HepG2 (cell line): ENCODE data around the gene BRSK2. TPM values are rescaled to one million over a fixed set of nuclear protein-coding genes. Genes with fewer than 3 reads are reported as not detected.

Source experiments
- ATAC-seq: fragments of 200-7000 bp; cut with Tn5 transposase; 3 replicates; pipeline ENCODE4 v1.9.1; 2020; ENCODE audit warnings: mild to moderate bottlenecking, moderate library complexity
- BruUV-seq: library from RNA; stranded (reverse); fragments of 400-500 nt; replicated peaks from 2 replicates; lab custom pipeline; 2021; lab: Mats Ljungman, UMichigan
- CTCF ChIA-PET: fragments of 300-600 bp; formaldehyde crosslinking; extraction: SDS; loops from one replicate; lab custom pipeline; 2021; ENCODE audit warnings: low total read pairs, inconsistent platforms, low intra/inter-chr PET ratio; lab: Yijun Ruan, JAX
- POLR2A ChIA-PET: fragments of 350-600 bp; sonication (Branson Sonifier 250); formaldehyde crosslinking; loops from one replicate; lab custom pipeline; 2020; ENCODE audit warnings: antibody characterized with exemption, inconsistent platforms; lab: Yijun Ruan, JAX
- DNase-seq: peaks from one replicate; pipeline ENCODE4 v3.0.0-alpha.2; 2015; ENCODE audit warnings: low spot score
- FAIRE-seq: peaks from 3 replicates; lab custom pipeline; 2011; peaks lifted over from hg19 to GRCh38; lab: Jason Lieb, UNC
- H2AFZ ChIP-seq: one replicate; pipeline ENCODE4 v1.6.1; 2011; ENCODE audit warnings: low read length, inconsistent platforms
- H3K27ac ChIP-seq: fragments of 300-600 bp; 3 replicates; pipeline ENCODE4 v1.8.0; 2011; ENCODE audit warnings: mixed run types, mild to moderate bottlenecking, mixed read lengths, low read length, inconsistent platforms; ENCODE audit not compliant: insufficient read depth; ENCODE audit errors: extremely low read length
- H3K27me3 ChIP-seq, 2 experiments: fragments of 200-600 bp in 1 of 2; 2 replicates in 1 of 2; 3 replicates in 1 of 2; pipeline versions ENCODE4 v1.6.0 to v1.8.0; 2011; ENCODE audit warnings: low read length in 2 of 2, mild to moderate bottlenecking in 2 of 2, moderate library complexity in 2 of 2, inconsistent platforms in 1 of 2; ENCODE audit not compliant: insufficient read depth in 2 of 2, control insufficient read depth in 1 of 2
- H3K36me3 ChIP-seq, 2 experiments: fragments of 200-600 bp in 1 of 2; replicated peaks in 1 of 2; 2 replicates in 1 of 2; 3 replicates in 1 of 2; pipeline versions ENCODE4 v1.5.1 to v1.8.0; 2011; ENCODE audit warnings: low read length in 2 of 2, inconsistent platforms in 1 of 2; ENCODE audit not compliant: insufficient read depth in 2 of 2, control insufficient read depth in 1 of 2
- H3K4me1 ChIP-seq: 2 replicates; pipeline ENCODE4 v1.5.1; 2012; ENCODE audit warnings: low read length, inconsistent platforms; ENCODE audit not compliant: insufficient read depth
- H3K4me2 ChIP-seq: 2 replicates; pipeline ENCODE4 v1.6.0; 2011; ENCODE audit warnings: low read depth, low read length, inconsistent platforms
- H3K4me3 ChIP-seq, 3 experiments: fragments of 200-600 bp in 1 of 3; sonication (generic), shearing (Covaris generic) in 1 of 3; replicated peaks in 1 of 3; 2 replicates each; pipeline ENCODE4 v1.5.1; 2011 to 2016; ENCODE audit warnings: low read length in 3 of 3, inconsistent platforms in 2 of 3, low read depth in 2 of 3, mild to moderate bottlenecking in 2 of 3, control low read depth in 1 of 3, mixed read lengths in 1 of 3; ENCODE audit not compliant: insufficient read depth in 1 of 3
- H3K79me2 ChIP-seq: one replicate; pipeline ENCODE4 v1.6.1; 2011; ENCODE audit warnings: low read length, inconsistent platforms; ENCODE audit not compliant: insufficient read depth
- H3K9ac ChIP-seq: 2 replicates; pipeline ENCODE4 v1.6.0; 2011; ENCODE audit warnings: mild to moderate bottlenecking, low read depth, low read length, inconsistent platforms; ENCODE audit not compliant: insufficient read depth
- H3K9me3 ChIP-seq: 2 replicates; pipeline ENCODE4 v1.5.1; 2012; ENCODE audit warnings: mild to moderate bottlenecking, low read length
- H4K20me1 ChIP-seq: 2 replicates; pipeline ENCODE4 v1.6.0; 2011; ENCODE audit warnings: inconsistent platforms, mild to moderate bottlenecking, low read length, moderate library complexity; ENCODE audit not compliant: insufficient read depth
- CHD4 ChIP-seq: fragments of 200-600 bp; sonication (generic); IDR thresholded peaks from 2 replicates; pipeline ENCODE4 v1.7.0; 2017; ENCODE audit warnings: mild to moderate bottlenecking, low read length, borderline replicate concordance
- KLF13 ChIP-seq: sonication (generic); formaldehyde crosslinking; IDR thresholded peaks from 2 replicates; pipeline ENCODE4 v1.4.0; 2020; ENCODE audit warnings: mild to moderate bottlenecking, missing genetic modification reagents
- MAFF ChIP-seq: IDR thresholded peaks from 2 replicates; pipeline ENCODE4 v1.6.1; 2011; ENCODE audit warnings: low read depth, low read length, improper control_type of control experiment
- NFE2 ChIP-seq: sonication (generic); formaldehyde crosslinking; IDR thresholded peaks from 2 replicates; pipeline ENCODE4 v1.4.0; 2020; ENCODE audit warnings: missing genetic modification reagents
- SP4 ChIP-seq: sonication (generic); formaldehyde crosslinking; IDR thresholded peaks from 2 replicates; pipeline ENCODE4 v1.8.1; 2023; ENCODE audit warnings: mild to moderate bottlenecking, missing genetic modification reagents
- TAF1 ChIP-seq: sonication (generic); formaldehyde crosslinking; IDR thresholded peaks from 2 replicates; pipeline ENCODE4 v1.4.0; 2020; ENCODE audit warnings: missing genetic modification reagents
- ZNF350 ChIP-seq: sonication (generic); formaldehyde crosslinking; IDR thresholded peaks from 2 replicates; pipeline ENCODE4 v1.4.0; 2020; ENCODE audit warnings: mild to moderate bottlenecking, low read depth, missing genetic modification reagents, borderline replicate concordance
- ZSCAN22 ChIP-seq: sonication (generic); formaldehyde crosslinking; IDR thresholded peaks from 2 replicates; pipeline ENCODE4 v1.4.0; 2020; ENCODE audit warnings: mild to moderate bottlenecking, missing genetic modification reagents
- ZSCAN30 ChIP-seq: sonication (generic); formaldehyde crosslinking; IDR thresholded peaks from 2 replicates; pipeline ENCODE4 v1.5.0; 2020; ENCODE audit warnings: mild to moderate bottlenecking, missing genetic modification reagents
- WGBS: methylation state at CpG from one replicate; pipeline ENCODE4 v1.1.6; 2017; ENCODE audit warnings: low lambda C conversion rate; 5-methylcytosine and 5-hydroxymethylcytosine counted together
- in situ Hi-C: cut with HindIII; loops from 2 replicates; pipeline ENCODE4 v1.10.0; 2017; ENCODE audit warnings: low pct_unique_long_range_greater_than_20kb; ENCODE audit not compliant: extremely low pct_ligation_motif_present
- intact Hi-C: fragments of 100-400 bp; cut with micrococcal nuclease; formaldehyde crosslinking; loops from one replicate; pipeline ENCODE4 v1.10.0; 2022; ENCODE audit not compliant: unreplicated experiment
- polyA plus RNA-seq, 8 experiments: library from polyadenylated mRNA; depleted of rRNA in 3 of 8; stranded (reverse) in 7 of 8; unstranded in 1 of 8; fragments of >200 nt; fragmentation: Illumina TruSeq in 4 of 8; extraction: Trizol in 4 of 8; gene quantifications; 2 replicates each; pipeline versions ENCODE4 v1.2.1 to v1.2.3, GENCODE V29; 2011 to 2016; ENCODE audit warnings: low read depth in 4 of 8, missing spikeins in 1 of 8, mixed read lengths in 1 of 8; ENCODE audit not compliant: insufficient read depth in 1 of 8
- total RNA-seq, 5 experiments: library from RNA; depleted of rRNA; stranded (reverse); fragments of >200 nt; fragmentation: Illumina TruSeq; extraction: Trizol; gene quantifications; 2 replicates each; pipeline ENCODE4 v1.2.3, GENCODE V29; 2016; ENCODE audit warnings: low read depth in 1 of 5
- TF ChIP-seq, protein P1 (sequence below): sonication (generic); formaldehyde crosslinking; IDR thresholded peaks from 2 replicates; pipeline ENCODE4 v1.4.0; 2020; ENCODE audit warnings: missing genetic modification reagents
- TF ChIP-seq, protein P2 (sequence below): sonication (generic); formaldehyde crosslinking; IDR thresholded peaks from 2 replicates; pipeline ENCODE4 v1.4.0; 2020; ENCODE audit warnings: mild to moderate bottlenecking, missing genetic modification reagents, borderline replicate concordance

The BRSK2 gene
- total and polyA plus RNA-seq, 2 of the 13 experiments (the other 11 are each of a cell fraction or from before 2014, with no cell fraction given): 0.74 to 1.1 TPM

DNA sequence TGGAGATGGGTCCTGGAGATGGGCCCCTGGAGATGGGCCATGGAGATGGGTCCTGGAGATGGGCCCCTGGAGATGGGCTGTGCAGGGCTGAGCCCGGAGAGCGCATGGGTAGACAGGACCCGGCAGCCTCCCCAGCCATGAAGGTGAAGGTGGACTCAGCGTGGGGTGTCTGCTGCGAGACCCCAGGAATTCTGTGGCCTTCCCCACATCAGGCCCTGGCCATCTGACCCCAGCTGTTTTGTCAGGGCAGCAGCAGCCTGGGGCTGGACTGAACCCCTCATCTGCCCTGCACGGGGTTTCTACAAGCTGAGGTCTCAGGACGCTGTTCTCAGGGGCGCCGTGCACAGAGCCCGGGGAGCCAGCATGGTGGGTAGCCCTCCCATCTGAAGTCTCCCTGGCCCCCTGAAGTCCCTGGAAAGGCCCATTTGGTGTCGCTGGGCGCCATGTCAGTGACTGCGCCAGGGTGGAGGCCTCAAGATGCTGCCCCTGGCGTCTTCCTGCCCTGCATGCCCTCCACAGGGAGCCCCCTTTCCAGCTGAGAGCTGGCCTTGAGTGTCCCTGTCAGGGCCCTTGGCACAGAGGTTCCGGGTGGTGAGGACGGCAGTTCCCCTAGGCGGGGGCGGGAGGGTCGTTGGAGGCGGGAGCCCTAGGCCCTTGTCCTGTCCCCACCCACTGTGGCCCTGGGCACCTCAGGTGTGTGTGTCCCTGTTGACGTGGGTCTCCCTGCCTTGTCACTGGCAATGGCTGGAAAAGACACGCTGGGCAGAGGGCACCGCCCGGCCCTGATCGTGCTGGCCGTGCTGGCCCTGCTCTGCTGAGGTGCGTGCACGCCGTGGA, 5.4 kb downstream of the BRSK2 start:
- no TSS peak for BruUV-seq
- no peak overlapping the region for H3K27ac ChIP-seq
- no peaks in the 10 kb centered on the region for H3K36me3 ChIP-seq
- in situ Hi-C loops (no loop called here), intact Hi-C loops (no loop called here)
- no peak for DNase-seq
- H3K9me3 ChIP-seq: no peaks in the 10 kb centered on the region
- H3K4me3 ChIP-seq: no peak overlapping the region
- H3K4me2 ChIP-seq: no peak overlapping the region
- no peak overlapping the region for H2AFZ ChIP-seq
- no peak for FAIRE-seq
- peaks cover 20 to 54% of the 10 kb centered on the region in 2 experiments; a peak in 4 of 5 replicates for H3K27me3 ChIP-seq
- peaks cover 6% of the 10 kb centered on the region; the same call in 1 of the 2 replicates for H4K20me1 ChIP-seq
- no peaks in the 10 kb centered on the region for H3K79me2 ChIP-seq
- POLR2A ChIA-PET: no interaction called here
- CTCF ChIA-PET: no interaction called here
- no peaks in the 10 kb centered on the region for H3K4me1 ChIP-seq
- WGBS: 53% methylated on average over 7 of the region's 29 CpGs
- TF ChIP-seq TAF1 (CRISPR knock-in tag): no peak
- no peak for TF ChIP-seq ZSCAN22 (CRISPR knock-in tag)
- H3K9ac ChIP-seq: no peak overlapping the region
- ATAC-seq: no peak

DNA sequence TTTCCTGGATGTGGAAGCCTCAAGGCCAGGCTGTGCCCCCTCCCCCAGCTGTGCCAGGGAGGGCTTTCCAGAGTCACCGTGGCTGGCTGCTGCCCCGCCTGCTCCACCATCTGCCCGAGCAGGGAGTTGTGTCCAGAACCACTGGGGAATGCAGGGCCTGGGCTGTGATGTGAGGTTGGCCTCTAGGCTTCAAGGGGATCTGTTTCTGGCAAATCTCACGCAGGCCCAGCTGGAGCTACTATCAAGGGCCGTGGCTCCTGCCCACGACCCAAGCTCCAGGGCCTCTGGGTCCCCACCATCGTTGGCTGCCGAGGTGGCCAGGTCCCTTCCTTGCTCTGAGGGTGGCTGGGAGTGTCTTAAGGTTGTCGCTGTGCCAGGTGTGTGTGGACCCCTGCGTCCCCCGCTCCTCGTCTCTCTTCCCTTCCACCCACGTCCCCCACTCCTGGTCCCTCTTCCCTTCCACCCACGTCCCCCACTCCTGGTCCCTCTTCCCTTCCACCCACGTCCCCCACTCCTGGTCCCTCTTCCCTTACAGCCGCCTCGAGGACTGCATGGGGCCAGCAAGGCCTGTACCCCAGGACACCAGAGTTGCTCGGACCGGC, 6.1 kb downstream of the BRSK2 start:
- H3K9me3 ChIP-seq: no peaks in the 10 kb centered on the region
- POLR2A ChIA-PET: no interaction called here
- peaks cover 6% of the 10 kb centered on the region; the same call in 1 of the 2 replicates for H4K20me1 ChIP-seq
- in situ Hi-C loops (no loop called here), intact Hi-C loops (no loop called here)
- CTCF ChIA-PET: no interaction called here
- no peak for DNase-seq
- BruUV-seq: no TSS peak
- H3K4me1 ChIP-seq: no peaks in the 10 kb centered on the region
- peaks cover 21 to 59% of the 10 kb centered on the region in 2 experiments; a peak in 4 of 5 replicates for H3K27me3 ChIP-seq
- H3K4me2 ChIP-seq: no peak overlapping the region
- FAIRE-seq: no peak
- H3K27ac ChIP-seq: no peak overlapping the region
- ATAC-seq: no peak
- H2AFZ ChIP-seq: no peak overlapping the region
- no peaks in the 10 kb centered on the region for H3K36me3 ChIP-seq
- no peak overlapping the region for H3K4me3 ChIP-seq
- H3K9ac ChIP-seq: no peak overlapping the region
- 23% methylated on average over 12 of the region's 19 CpGs for WGBS
- H3K79me2 ChIP-seq: no peaks in the 10 kb centered on the region
- TF ChIP-seq ZSCAN30 (CRISPR knock-in tag) (no peak), CHD4 (no peak), MAFF (no peak), KLF13 (CRISPR knock-in tag) (no peak), ZNF350 (CRISPR knock-in tag) (no peak), SP4 (CRISPR knock-in tag) (no peak), NFE2 (CRISPR knock-in tag) (no peak)
- TF ChIP-seq, protein P1, sequence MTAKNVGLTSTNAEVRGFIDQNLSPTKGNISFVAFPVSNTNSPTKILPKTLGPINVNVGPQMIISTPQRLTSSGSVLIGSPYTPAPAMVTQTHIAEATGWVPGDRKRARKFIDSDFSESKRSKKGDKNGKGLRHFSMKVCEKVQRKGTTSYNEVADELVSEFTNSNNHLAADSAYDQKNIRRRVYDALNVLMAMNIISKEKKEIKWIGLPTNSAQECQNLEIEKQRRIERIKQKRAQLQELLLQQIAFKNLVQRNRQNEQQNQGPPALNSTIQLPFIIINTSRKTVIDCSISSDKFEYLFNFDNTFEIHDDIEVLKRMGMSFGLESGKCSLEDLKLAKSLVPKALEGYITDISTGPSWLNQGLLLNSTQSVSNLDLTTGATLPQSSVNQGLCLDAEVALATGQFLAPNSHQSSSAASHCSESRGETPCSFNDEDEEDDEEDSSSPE (CRISPR knock-in tag): no peak
- TF ChIP-seq, protein P2, sequence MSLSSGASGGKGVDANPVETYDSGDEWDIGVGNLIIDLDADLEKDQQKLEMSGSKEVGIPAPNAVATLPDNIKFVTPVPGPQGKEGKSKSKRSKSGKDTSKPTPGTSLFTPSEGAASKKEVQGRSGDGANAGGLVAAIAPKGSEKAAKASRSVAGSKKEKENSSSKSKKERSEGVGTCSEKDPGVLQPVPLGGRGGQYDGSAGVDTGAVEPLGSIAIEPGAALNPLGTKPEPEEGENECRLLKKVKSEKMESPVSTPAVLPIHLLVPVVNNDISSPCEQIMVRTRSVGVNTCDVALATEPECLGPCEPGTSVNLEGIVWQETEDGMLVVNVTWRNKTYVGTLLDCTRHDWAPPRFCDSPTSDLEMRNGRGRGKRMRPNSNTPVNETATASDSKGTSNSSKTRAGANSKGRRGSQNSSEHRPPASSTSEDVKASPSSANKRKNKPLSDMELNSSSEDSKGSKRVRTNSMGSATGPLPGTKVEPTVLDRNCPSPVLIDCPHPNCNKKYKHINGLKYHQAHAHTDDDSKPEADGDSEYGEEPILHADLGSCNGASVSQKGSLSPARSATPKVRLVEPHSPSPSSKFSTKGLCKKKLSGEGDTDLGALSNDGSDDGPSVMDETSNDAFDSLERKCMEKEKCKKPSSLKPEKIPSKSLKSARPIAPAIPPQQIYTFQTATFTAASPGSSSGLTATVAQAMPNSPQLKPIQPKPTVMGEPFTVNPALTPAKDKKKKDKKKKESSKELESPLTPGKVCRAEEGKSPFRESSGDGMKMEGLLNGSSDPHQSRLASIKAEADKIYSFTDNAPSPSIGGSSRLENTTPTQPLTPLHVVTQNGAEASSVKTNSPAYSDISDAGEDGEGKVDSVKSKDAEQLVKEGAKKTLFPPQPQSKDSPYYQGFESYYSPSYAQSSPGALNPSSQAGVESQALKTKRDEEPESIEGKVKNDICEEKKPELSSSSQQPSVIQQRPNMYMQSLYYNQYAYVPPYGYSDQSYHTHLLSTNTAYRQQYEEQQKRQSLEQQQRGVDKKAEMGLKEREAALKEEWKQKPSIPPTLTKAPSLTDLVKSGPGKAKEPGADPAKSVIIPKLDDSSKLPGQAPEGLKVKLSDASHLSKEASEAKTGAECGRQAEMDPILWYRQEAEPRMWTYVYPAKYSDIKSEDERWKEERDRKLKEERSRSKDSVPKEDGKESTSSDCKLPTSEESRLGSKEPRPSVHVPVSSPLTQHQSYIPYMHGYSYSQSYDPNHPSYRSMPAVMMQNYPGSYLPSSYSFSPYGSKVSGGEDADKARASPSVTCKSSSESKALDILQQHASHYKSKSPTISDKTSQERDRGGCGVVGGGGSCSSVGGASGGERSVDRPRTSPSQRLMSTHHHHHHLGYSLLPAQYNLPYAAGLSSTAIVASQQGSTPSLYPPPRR (CRISPR knock-in tag): no peak
